K562 (cell line): ENCODE measurements around the gene PUM1. TPM values are rescaled to one million over a fixed set of nuclear protein-coding genes. Genes with fewer than 3 reads are reported as not detected.

Experiments used
- ASH1L ChIP-seq: fragments of 450-650 bp; IDR thresholded peaks from 2 replicates; pipeline ENCODE4 v1.6.1; 2018; ENCODE audit warnings: borderline replicate concordance, mild to moderate bottlenecking, low read depth; ENCODE audit not compliant: partially characterized antibody
- BCLAF1 ChIP-seq, 2 experiments: fragments of 450-650 bp in 1 of 2; IDR thresholded peaks; 2 replicates each; pipeline ENCODE4 v1.6.1; 2011 to 2017; ENCODE audit warnings: low read depth in 2 of 2, antibody characterized with exemption in 1 of 2, borderline replicate concordance in 1 of 2, low read length in 1 of 2, mild to moderate bottlenecking in 1 of 2, mixed read lengths in 1 of 2; ENCODE audit not compliant: control insufficient read depth in 1 of 2
- DNMT1 ChIP-seq: fragments of 450-650 bp; IDR thresholded peaks from 2 replicates; pipeline ENCODE4 v1.6.1; 2016; ENCODE audit warnings: antibody characterized with exemption, mild to moderate bottlenecking
- ETS1 ChIP-seq: conservative IDR thresholded peaks from 2 replicates; pipeline ENCODE4 v1.6.1; 2011; ENCODE audit warnings: low read depth, mild to moderate bottlenecking, low read length; ENCODE audit not compliant: control insufficient read depth
- GABPB1 ChIP-seq: sonication (generic); formaldehyde crosslinking; IDR thresholded peaks from 2 replicates; pipeline ENCODE4 v1.8.0; 2022; ENCODE audit warnings: mild to moderate bottlenecking, missing genetic modification reagents
- HMGXB4 ChIP-seq: sonication (generic); formaldehyde crosslinking; IDR thresholded peaks from 2 replicates; pipeline ENCODE4 v1.8.1; 2023; ENCODE audit warnings: mild to moderate bottlenecking, missing genetic modification reagents
- HNRNPLL ChIP-seq: fragments of 200-400 bp; formaldehyde crosslinking; IDR thresholded peaks from 2 replicates; pipeline ENCODE4 v1.6.1; 2017; ENCODE audit warnings: low read length, low read depth, mild to moderate bottlenecking; ENCODE audit not compliant: poor library complexity, severe bottlenecking
- MED1 ChIP-seq: sonication (generic); formaldehyde crosslinking; IDR thresholded peaks from 2 replicates; pipeline ENCODE4 v1.8.1; 2023; ENCODE audit warnings: missing genetic modification reagents, borderline replicate concordance
- MEF2A ChIP-seq: IDR thresholded peaks from 2 replicates; pipeline ENCODE4 v1.6.1; 2011; ENCODE audit warnings: low read depth, mild to moderate bottlenecking, low read length, moderate library complexity; ENCODE audit not compliant: control insufficient read depth
- MEF2D ChIP-seq: conservative IDR thresholded peaks from 2 replicates; pipeline ENCODE4 v1.6.1; 2016; ENCODE audit warnings: low read depth, missing genetic modification characterization, missing compliant biosample characterization
- MIER1 ChIP-seq: fragments of 450-650 bp; IDR thresholded peaks from 2 replicates; pipeline ENCODE4 v1.6.1; 2016; ENCODE audit warnings: antibody characterized with exemption, mild to moderate bottlenecking, low read depth
- NELFE ChIP-seq: IDR thresholded peaks from 2 replicates; pipeline ENCODE4 v1.6.1; 2011; ENCODE audit warnings: mild to moderate bottlenecking; ENCODE audit not compliant: insufficient read depth, insufficient read length
- PKNOX1 ChIP-seq: fragments of 450-650 bp; IDR thresholded peaks from 2 replicates; pipeline ENCODE4 v1.6.1; 2016
- RBM25 ChIP-seq: fragments of 200-400 bp; formaldehyde crosslinking; IDR thresholded peaks from 2 replicates; pipeline ENCODE4 v1.6.1; 2018; ENCODE audit warnings: low read length, low read depth, moderate library complexity; ENCODE audit not compliant: severe bottlenecking
- RBM39 ChIP-seq: fragments of 200-400 bp; formaldehyde crosslinking; optimal IDR thresholded peaks from 2 replicates; pipeline ENCODE3; 2018; ENCODE audit warnings: low read depth, low read length
- STAT5B ChIP-seq: fragments of 250-450 bp; sonication (Bioruptor Pico); IDR thresholded peaks from 2 replicates; pipeline ENCODE4 v1.8.0; 2021; ENCODE audit warnings: mild to moderate bottlenecking, inconsistent platforms
- TAF1 ChIP-seq: IDR thresholded peaks from 2 replicates; pipeline ENCODE4 v1.6.1; 2011; ENCODE audit warnings: mild to moderate bottlenecking, low read length, moderate library complexity; ENCODE audit not compliant: insufficient read depth, control insufficient read depth, severe bottlenecking; ENCODE audit errors: extremely low read depth
- TEAD4 ChIP-seq, 2 experiments: sonication (generic) in 1 of 2; formaldehyde crosslinking in 1 of 2; IDR thresholded peaks; 2 replicates each; pipeline versions ENCODE4 v1.6.1 to v1.8.0; 2012 to 2022; ENCODE audit warnings: borderline replicate concordance in 1 of 2, inconsistent platforms in 1 of 2, low read length in 1 of 2, mild to moderate bottlenecking in 1 of 2, missing genetic modification reagents in 1 of 2
- polyA plus RNA-seq, 8 experiments: library from polyadenylated mRNA; depleted of rRNA in 4 of 8; stranded (reverse) in 5 of 8; unstranded in 3 of 8; fragments of >200 nt; fragmentation: Nextera tagmentation in 2 of 8; fragmentation: Illumina TruSeq in 1 of 8; extraction: Ambion mirVana in 2 of 8; extraction: Trizol in 1 of 8; gene quantifications; 2 replicates each; pipeline versions ENCODE4 v1.2.1 to v1.2.3, GENCODE V29; 2011 to 2014; ENCODE audit warnings: inconsistent platforms in 1 of 8, missing spikeins in 1 of 8
- total RNA-seq, 7 experiments: library from RNA; depleted of rRNA in 6 of 7; stranded (reverse); fragments of >200 nt in 6 of 7; fragmentation: Illumina TruSeq in 2 of 7; extraction: Trizol in 2 of 7; gene quantifications; 2 replicates each; pipeline versions ENCODE4 v1.2.1 to v1.2.3, GENCODE V29; 2011 to 2021; ENCODE audit warnings: low replicate concordance in 1 of 7

Gene PUM1
- total and polyA plus RNA-seq, 9 of the 15 experiments (the other 6 are each of a cell fraction or from before 2014, with no cell fraction given), result 37.7 to 104 (median 55.7) TPM

- TF ChIP-seq NELFE (no peak), HNRNPLL (no peak), BCLAF1 (IDR thresholded peaks at IDR 0.05; ENCODE audit: borderline replicate concordance in 1 of 2, control insufficient read depth in 1 of 2, low read depth in 2 of 2, low read length in 1 of 2) (no peak), ASH1L (no peak), STAT5B (CRISPR knock-in tag) (no peak), TEAD4 (IDR thresholded peaks at IDR 0.05; ENCODE audit: low read length) (peak; percentile 32; the same call in 1 of the 2 replicates), TEAD4 (CRISPR knock-in tag; IDR thresholded peaks at IDR 0.05; ENCODE audit: borderline replicate concordance) (no peak), DNMT1 (no peak), RBM39 (no peak), MED1 (CRISPR knock-in tag) (no peak), ETS1 (no peak), TAF1 (no peak), HMGXB4 (CRISPR knock-in tag) (no peak), MIER1 (no peak), MEF2D (peak; percentile 85), GABPB1 (CRISPR knock-in tag) (no peak), RBM25 (no peak), PKNOX1 (0 out of 2 replicates have a peak, but pooled peaks have one; percentile 13), MEF2A (peak; percentile 96)
Measured at GRCh38 chr1:31027693-31028526, 37.6 kb downstream of the PUM1 start (continued).
